ENCODE results near the gene ANTXRL.

GRCh38 chr10:46312953-46313352 is 26.2 kb downstream of the ANTXRL start:
- TF ChIP-seq POLR2A (IDR thresholded peaks at IDR 0.05): no peak
- TF ChIP-seq CTCF (IDR thresholded peaks at IDR 0.05): no peak

Measured in vagina (tissue), 2 donors.